Adipocyte (in vitro differentiated cells): ENCODE data around the gene KCNA10.

Experiments
- DNase-seq: peaks from one replicate; pipeline ENCODE4 v3.0.0-alpha.2; 2015; ENCODE audit warnings: low read depth
- H3K27me3 ChIP-seq: replicated peaks from 2 replicates; pipeline ENCODE4 v1.7.0; 2013; ENCODE audit warnings: mild to moderate bottlenecking, low read length, moderate library complexity; ENCODE audit not compliant: control insufficient read depth, insufficient read depth
- H3K36me3 ChIP-seq: 2 replicates; pipeline ENCODE4 v1.7.0; 2013; ENCODE audit warnings: low read length, mild to moderate bottlenecking, moderate library complexity; ENCODE audit not compliant: control insufficient read depth, insufficient read depth, severe bottlenecking
- H3K4me1 ChIP-seq: 2 replicates; pipeline ENCODE4 v1.7.0; 2013; ENCODE audit warnings: mild to moderate bottlenecking, low read length, moderate library complexity; ENCODE audit not compliant: control insufficient read depth, insufficient read depth
- H3K4me3 ChIP-seq: 2 replicates; pipeline ENCODE4 v1.7.0; 2013; ENCODE audit warnings: mild to moderate bottlenecking, low read length, moderate library complexity
- H3K9ac ChIP-seq: 2 replicates; pipeline ENCODE4 v1.7.0; 2013; ENCODE audit warnings: mild to moderate bottlenecking, low read length, moderate library complexity
- H3K9me3 ChIP-seq: 2 replicates; pipeline ENCODE4 v1.7.0; 2013; ENCODE audit warnings: mild to moderate bottlenecking, low read length, moderate library complexity; ENCODE audit not compliant: control insufficient read depth

KCNA10 gene

DNA sequence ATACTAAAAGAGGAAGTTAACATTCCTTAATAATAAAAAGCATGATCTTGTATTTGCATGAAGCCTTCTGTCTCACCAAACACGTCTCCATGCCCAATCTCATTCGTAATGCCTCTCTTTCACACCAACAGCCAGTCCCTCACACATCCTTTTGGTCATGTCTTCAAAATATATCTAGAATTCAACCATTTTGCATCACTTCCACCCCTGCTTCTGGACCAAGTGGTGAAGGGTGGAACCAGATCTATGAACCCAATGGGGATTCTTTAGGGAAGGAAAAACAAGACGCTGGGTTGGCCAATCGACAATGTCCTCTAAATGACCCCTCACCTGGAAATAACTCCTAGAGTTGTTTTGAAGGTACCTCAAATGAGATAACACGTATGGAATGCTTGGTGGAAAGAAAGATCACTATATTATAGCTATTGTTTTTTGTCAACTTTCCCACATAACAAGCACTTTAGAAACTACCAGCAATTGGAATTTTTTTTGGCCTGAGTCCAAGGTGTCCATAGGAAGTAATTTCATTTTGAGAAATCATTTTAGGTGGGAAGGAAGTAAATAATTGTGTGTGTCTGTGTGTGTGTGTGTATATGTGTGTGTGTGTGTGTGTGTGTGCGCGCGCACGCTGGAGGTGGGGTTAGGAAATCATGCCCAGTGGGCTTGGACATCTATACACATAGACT is at the start of gene KCNA10:
Gene KCNA10 (minus strand): TSS at position 51 of the 686 bp plus-strand sequence. CDS start 388 bp downstream, outside the sequence.
- no peaks in the 10 kb centered on the region for H3K36me3 ChIP-seq
- H3K9ac ChIP-seq: no peak within 1 kb of the TSS
- peaks cover 8% of the 10 kb centered on the region for H3K9me3 ChIP-seq
- H3K4me1 ChIP-seq: peaks cover 20% of the 10 kb centered on the region
- no peak for DNase-seq
- H3K27me3 ChIP-seq: peaks cover 36% of the 10 kb centered on the region
- no peak within 1 kb of the TSS for H3K4me3 ChIP-seq

DNA sequence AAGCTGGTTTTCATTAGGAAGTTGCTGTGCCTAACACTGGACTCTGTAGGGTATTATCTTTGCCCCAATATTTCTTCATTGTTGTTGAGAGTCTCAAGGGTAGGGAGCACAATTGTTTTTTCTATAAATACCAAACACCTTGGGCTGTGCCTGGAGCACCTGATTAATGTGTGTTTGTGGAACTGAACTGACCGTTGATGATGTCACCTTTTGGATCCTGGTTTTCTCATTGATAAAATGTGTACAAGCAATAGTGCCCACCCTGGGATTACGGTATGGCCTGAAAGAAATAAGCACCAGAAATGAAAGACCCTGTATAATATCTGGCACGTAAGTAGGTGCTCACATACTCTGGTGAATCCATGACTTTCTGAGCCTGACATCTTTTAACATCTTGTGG is 47.9 kb upstream of the KCNA10 start:
- no peak for DNase-seq
- H3K4me3 ChIP-seq: no peak overlapping the region
- no peak overlapping the region for H3K9ac ChIP-seq
- no peaks in the 10 kb centered on the region for H3K9me3 ChIP-seq
- no peaks in the 10 kb centered on the region for H3K4me1 ChIP-seq
- peaks cover 64% of the 10 kb centered on the region for H3K27me3 ChIP-seq
- H3K36me3 ChIP-seq: no peaks in the 10 kb centered on the region

DNA sequence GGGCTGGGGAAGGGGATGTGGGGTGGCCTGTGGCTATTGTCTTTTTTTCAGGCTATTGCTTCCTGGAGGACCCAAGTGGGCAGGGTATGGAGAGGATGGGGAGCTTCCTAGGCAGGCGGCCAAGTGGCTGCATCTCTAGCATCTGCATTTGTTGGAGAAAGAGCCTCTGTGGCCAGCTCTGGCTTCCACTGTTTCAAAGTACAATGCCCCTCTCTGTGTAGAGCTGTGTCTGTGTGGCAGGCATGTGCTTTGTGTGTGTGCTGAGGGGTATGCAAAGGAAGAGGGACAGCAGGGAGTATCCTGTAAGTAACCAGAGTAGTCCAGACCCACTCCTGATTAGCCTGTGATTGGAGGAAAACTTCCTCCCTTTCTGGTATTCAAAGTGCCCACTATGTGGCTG is 46.6 kb upstream of the KCNA10 start:
- H3K4me3 ChIP-seq: no peak overlapping the region
- no peak overlapping the region for H3K9ac ChIP-seq
- no peak for DNase-seq
- peaks cover 59% of the 10 kb centered on the region for H3K27me3 ChIP-seq
- no peaks in the 10 kb centered on the region for H3K4me1 ChIP-seq
- no peaks in the 10 kb centered on the region for H3K36me3 ChIP-seq
- H3K9me3 ChIP-seq: no peaks in the 10 kb centered on the region

DNA sequence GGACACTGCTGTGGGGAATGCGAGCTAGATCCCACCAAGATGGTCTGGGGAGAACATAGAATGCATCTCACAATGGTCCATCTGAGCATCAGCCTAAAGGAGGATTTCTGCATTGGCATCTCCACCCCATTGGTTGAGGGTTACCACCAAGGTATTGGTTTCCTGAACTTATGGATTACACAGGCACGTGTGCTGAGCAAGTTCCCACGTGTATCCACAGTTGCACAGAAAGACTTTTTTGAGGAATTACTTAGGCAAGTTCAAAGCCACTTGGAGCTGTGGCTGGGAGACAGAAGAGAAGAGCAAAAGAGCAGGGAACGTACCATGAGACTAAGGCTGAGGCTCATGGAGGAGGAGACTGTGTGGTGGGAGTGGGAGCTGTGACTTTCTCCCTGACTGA is 44.1 kb upstream of the KCNA10 start:
- no peak for DNase-seq
- Histone ChIP-seq H3K27me3 (peaks cover 66% of the 10 kb centered on the region), H3K4me1 (no peaks in the 10 kb centered on the region), H3K4me3 (no peak overlapping the region), H3K36me3 (no peaks in the 10 kb centered on the region), H3K9me3 (no peaks in the 10 kb centered on the region), H3K9ac (no peak overlapping the region)

- no peak overlapping the region for H3K4me3 ChIP-seq
- H3K9ac ChIP-seq: no peak overlapping the region
- H3K27me3 ChIP-seq: peaks cover 67% of the 10 kb centered on the region
- DNase-seq: no peak
- no peaks in the 10 kb centered on the region for H3K9me3 ChIP-seq
- H3K4me1 ChIP-seq: no peaks in the 10 kb centered on the region
- H3K36me3 ChIP-seq: no peaks in the 10 kb centered on the region
Measured at GRCh38 chr1:110561596-110561995, 42.6 kb upstream of the KCNA10 start.

GRCh38 chr1:110559157-110559556 is 40.2 kb upstream of the KCNA10 start:
- no peak for DNase-seq
- Histone ChIP-seq H3K9ac (no peak overlapping the region), H3K4me3 (no peak overlapping the region), H3K9me3 (no peaks in the 10 kb centered on the region), H3K4me1 (peaks cover 7% of the 10 kb centered on the region), H3K36me3 (no peaks in the 10 kb centered on the region), H3K27me3 (peaks cover 68% of the 10 kb centered on the region)

DNA sequence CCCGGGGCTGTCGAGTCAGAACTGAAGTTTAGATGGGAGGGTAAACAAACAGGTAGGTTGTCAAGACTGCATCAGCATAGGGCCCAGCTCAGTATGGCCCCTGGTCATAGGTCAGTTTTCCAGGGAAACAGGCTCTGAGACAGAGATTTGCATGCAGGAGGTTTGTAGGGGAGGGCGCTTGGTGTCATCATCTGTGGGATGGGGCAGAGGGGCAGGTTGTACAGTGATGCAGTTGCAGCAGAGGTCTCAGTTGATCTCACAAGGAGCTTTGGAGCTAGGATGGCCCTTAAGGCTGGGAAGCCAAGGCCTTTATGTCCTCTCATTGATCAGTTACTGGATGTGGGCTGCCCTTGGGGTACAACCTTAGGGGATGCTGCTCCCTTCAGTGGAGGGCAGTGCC is 38.5 kb upstream of the KCNA10 start:
- H3K27me3 ChIP-seq: peaks cover 62% of the 10 kb centered on the region
- no peak overlapping the region for H3K9ac ChIP-seq
- H3K36me3 ChIP-seq: no peaks in the 10 kb centered on the region
- H3K4me1 ChIP-seq: peaks cover 7% of the 10 kb centered on the region
- no peak overlapping the region for H3K4me3 ChIP-seq
- no peak for DNase-seq
- H3K9me3 ChIP-seq: no peaks in the 10 kb centered on the region

DNA sequence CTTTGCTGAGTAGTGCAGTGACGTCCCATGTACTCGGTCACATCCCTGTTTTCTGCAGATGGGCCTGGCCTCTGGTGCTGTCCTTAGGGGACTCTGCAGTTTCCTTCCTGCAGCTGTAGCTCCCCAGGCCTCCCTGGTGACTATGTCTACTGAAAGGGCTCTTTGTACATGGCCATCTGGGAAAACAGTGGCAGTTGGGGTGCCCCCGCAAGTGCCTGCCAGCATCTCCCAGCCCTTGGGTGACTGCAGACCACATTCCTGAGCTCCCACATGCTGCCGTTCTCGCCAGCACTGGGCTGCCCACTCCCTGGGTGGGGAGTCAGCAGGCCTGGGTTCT is 37.5 kb upstream of the KCNA10 start:
- Histone ChIP-seq H3K27me3 (peaks cover 69% of the 10 kb centered on the region), H3K9me3 (no peaks in the 10 kb centered on the region), H3K9ac (no peak overlapping the region), H3K36me3 (no peaks in the 10 kb centered on the region), H3K4me1 (peaks cover 7% of the 10 kb centered on the region), H3K4me3 (no peak overlapping the region)
- no peak for DNase-seq

DNA sequence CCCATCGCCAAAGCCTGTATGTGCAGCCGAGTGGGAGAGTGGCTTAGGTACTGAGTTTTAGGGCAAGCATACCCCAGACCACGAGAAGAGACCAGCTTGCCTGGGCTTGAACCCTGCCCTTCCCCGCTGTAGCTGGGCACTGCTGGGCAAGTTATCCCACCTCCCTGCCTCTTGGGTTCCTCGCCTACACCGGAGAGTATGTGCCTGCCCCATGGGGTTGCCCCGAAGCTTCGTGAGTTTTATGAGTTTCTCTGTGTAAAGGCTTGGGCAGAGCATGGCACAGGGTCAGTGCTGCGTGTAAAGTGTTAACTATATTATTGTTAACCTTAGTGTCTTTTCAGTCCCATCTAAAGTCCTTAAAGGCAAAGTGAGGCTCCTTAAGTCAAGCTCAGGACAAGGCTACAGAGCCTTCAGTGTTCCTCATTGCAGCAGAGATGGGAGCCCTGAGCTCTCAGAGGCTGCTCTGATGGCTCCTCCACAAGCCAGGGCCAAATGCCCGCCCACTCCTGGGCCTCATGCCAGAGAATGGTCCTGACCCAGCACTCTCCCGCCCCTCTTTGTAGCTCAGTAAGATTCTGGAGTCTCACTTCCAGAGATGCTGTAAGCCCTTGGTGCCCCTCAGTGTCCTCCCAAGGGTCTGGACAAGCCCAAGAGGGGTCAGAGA is 37.0 kb upstream of the KCNA10 start:
- Histone ChIP-seq H3K4me1 (peaks cover 7% of the 10 kb centered on the region), H3K4me3 (peak overlapping the region; percentile 47), H3K9ac (no peak overlapping the region), H3K27me3 (peaks cover 74% of the 10 kb centered on the region), H3K9me3 (no peaks in the 10 kb centered on the region), H3K36me3 (no peaks in the 10 kb centered on the region)
- no peak for DNase-seq

DNA sequence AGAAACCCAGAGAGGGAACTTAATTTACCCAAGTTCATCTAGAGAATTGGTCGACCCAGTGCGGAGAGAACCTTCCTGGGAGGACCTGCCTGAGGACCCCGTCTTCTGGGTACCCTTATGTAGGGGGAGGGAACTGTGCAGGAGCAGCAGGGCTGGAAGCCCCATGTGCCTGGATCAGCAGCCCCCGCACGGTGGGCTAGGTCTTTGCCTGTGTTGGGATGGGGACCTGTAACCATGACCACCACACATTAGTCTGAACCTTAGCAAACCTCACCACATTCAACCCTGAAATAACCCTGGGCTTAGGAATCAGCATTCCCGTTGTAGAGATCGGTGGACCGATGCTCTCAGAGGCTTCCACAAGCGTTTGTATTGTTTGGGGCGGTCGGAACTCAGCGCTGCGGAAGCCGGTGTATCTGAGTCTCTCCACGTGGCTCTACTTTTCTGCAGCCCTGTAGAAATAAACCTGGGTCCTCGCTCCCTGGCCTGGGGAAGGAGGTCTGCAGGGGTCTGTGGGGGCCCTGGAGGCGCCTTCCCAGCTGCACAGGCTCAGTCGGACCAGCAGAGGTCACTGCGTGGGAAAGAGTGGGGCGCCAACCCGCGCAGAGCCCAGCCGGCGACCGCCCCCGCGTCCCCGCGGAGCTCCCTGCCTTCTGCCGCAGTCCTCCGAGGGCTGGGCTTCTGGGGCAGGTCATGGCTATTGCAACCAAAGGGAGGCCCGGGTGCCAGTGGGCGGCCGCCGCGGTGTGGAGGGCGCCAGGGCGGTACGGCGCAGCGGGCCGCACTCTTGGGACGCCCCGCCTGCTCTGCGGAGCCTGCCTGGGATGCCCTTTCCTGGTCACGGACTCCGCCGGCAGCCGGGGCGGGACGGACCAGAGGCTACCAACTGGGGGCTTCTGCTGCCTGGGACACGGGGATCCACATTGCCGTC is 36.2 kb upstream of the KCNA10 start:
- Histone ChIP-seq H3K9ac (no peak overlapping the region), H3K4me3 (peak overlapping the region; percentile 47), H3K4me1 (peaks cover 7% of the 10 kb centered on the region), H3K27me3 (peaks cover 74% of the 10 kb centered on the region), H3K9me3 (no peaks in the 10 kb centered on the region), H3K36me3 (no peaks in the 10 kb centered on the region)
- DNase-seq: peak; percentile 38

- H3K36me3 ChIP-seq: no peaks in the 10 kb centered on the region
- H3K4me1 ChIP-seq: peaks cover 7% of the 10 kb centered on the region
- H3K9ac ChIP-seq: no peak overlapping the region
- no peak for DNase-seq
- no peak overlapping the region for H3K4me3 ChIP-seq
- H3K27me3 ChIP-seq: peaks cover 79% of the 10 kb centered on the region
- H3K9me3 ChIP-seq: no peaks in the 10 kb centered on the region
Measured at GRCh38 chr1:110551278-110551809, 32.4 kb upstream of the KCNA10 start.
